GM18870 (cell line): ENCODE results near the gene PPP2R5C.
"Not testable (repeated sequence)": the region's sequence is repeated elsewhere in the genome, so short reads cannot be mapped to it uniquely, and the experiment has no call there.

Experiments
- ATAC-seq: cut with Tn5 transposase; IDR thresholded peaks from one replicate; pipeline ENCODE4 v1.9.1; 2021; ENCODE audit warnings: moderate library complexity; ENCODE audit not compliant: unreplicated experiment

The PPP2R5C gene

DNA sequence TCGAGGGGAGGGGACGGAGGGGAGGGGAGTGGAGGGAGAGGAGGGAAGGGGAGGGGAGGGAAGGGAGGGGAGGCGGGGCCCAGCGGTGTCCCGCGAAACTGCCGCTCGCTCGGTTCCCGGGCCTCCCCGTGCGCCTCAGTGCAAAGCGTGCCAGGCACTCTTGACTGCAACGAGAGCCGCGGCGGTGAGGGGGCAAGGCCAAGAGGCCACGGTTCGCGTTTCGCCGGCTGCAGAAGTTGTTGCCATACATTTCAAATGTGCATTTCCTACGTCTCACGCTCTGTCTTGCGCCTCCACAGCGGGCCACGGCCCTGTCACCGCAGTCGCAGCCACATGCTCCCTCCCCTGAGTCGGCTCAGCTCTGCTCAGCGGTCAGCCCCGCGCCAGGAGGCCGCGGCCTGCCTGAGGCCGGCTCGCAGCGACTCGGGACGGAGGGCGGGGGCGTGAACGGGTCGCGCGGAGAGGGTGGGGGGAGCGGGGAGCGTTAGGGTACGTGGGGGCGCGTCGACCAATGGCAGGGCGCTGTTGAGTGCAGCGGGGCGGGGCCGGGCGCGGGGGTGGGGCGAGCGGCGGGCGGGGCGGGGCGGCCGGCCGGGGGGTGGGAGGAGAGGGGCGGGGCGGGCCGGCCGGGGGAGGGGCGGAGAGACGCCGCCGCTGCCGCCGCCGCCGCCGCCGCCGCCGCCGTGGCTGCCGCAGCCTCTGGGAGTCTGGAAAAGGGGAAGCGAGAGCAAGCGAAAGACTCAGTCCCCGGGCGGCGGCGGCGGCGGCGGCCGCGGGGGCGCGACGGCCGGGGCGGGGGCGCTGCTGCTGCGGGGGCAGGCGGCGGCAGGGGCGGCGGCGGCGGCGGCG is at the start of gene PPP2R5C:
PPP2R5C (plus strand) TSS at position 678 of the 849 bp plus-strand sequence. CDS start 185 bp downstream, outside the sequence.
- ATAC-seq: peak; percentile 43

DNA sequence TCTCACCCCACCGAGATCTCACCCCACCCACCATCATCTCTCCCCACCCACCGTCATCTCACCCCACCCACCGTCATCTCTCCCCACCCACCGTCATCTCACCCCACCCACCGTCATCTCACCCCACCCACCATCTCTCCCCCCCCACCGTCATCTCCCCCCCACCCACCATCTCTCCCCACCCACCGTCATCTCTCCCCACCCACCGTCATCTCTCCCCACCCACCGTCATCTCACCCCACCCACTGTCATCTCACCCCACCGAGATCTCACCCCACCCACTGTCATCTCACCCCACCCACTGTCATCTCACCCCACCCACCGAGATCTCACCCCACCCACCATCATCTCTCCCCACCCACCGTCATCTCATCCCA is 49.7 kb upstream of the PPP2R5C start:
- not testable (repeated sequence) for ATAC-seq

DNA sequence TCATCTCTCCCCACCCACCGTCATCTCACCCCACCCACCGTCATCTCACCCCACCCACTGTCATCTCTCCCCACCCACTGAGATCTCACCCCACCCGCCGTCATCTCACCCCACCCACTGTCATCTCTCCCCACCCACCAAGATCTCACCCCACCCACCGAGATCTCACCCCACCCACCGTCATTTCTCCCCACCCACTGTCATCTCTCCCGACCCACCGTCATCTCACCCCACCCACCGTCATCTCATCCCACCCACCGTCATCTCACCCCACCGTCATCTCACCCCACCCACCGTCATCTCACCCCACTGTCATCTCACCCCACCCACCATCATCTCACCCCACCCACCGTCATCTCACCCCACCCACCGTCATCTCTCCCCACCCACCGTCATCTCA is 49.2 kb upstream of the PPP2R5C start:
- ATAC-seq: not testable (repeated sequence)

DNA sequence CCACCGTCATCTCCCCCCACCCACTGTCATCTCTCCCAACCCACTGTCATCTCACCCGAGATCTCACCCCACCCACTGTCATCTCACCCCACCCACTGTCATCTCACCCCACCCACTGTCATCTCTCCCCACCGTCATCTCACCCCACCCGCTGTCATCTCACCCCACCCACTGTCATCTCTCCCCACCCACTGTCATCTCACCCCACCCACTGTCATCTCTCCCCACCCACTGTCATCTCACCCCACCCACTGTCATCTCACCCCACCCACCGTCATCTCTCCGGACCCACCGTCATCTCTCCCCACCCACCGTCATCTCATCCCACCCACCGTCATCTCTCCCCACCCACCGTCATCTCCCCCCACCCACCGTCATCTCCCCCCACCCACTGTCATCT is 48.4 kb upstream of the PPP2R5C start:
- ATAC-seq: not testable (repeated sequence)

DNA sequence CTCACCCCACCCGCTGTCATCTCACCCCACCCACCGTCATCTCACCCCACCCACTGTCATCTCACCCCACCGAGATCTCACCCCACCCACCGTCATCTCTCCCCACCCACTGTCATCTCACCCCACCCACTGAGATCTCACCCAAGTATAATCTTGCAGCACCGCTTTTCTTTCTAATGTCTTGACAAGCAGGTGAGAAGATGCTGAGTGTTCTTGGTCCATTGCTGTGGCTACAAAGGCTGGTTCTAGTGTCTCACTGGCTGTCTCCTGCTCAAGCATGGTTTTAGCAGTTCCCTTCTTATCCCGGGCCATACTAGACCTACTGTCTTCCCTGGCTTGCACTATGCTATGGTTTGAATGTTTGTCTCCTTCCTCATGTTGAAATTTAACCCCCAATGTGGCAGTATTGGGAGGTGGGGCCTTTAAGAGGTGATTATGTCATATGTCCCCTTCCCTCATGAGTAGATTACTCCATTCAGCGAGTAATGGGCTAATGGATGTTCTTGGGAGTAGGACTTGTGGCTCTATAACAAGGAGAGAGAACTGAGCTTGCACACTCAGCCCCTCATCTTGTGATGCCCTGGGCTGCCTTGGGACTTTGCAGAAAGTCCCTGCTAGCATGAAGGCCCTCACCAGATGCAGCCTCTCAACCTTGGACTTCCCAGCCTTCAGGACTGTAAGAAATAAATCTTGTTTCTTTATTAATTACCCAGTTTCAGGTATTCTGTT is 47.7 kb upstream of the PPP2R5C start:
- ATAC-seq: no peak

DNA sequence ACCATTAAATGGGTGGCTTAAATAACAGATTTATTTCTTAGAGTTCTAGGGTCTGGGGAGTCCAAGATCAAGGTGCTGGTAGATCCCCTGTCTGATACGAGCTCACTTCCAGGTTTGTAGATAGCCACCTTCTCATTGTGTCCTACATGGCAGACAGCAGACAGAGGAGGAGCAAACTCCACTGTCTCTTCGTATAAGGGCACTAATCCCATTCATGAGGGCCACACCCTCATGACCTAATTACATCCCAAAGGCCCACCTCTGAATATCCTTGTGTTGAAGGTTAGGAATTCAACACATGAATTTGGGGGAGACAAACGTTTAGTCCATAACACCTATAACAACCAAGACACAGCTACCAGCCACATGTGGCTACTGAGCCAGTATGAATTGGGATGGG is 47.1 kb upstream of the PPP2R5C start:
- ATAC-seq: no peak

DNA sequence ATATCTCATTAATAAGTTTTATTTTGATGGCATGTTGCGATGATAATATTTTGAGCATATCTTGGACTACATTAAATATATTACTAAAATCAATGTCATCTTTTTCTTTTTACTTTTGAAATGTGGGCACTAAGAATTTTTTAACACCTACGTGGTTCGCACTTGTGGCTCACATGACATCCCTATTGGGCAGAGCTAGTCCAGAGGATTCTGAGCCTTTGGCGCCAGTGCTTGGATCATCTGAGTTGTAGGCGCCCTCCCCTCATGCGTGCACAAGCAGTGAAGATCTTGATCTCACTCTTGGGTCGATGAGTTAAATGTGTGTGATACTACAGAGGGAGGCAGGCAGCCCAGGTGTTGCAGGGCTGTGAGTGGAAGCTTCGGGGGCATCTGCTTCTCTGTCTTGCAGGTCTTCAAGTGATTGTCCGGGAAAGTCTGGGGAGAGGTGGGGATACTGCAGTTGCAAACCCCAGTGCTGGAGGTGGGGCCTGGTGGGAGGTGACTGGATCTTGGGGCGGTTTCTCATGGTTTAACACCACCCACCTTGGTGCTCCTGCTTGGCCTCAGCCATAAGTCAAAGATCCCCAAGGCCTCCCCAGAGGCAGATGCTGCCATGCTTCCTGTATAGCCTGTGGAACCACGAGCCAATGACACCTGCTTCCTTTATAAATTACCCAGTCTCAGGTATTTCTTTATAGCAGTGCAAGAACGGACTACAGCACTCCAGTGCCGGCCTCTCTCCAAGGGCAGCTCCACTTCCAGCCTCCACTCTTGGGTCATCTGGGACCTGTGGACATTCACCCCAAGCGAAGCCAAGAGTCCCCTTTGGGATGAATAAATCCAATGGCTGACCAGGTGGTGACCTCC is 46.1 kb upstream of the PPP2R5C start:
- no peak for ATAC-seq

DNA sequence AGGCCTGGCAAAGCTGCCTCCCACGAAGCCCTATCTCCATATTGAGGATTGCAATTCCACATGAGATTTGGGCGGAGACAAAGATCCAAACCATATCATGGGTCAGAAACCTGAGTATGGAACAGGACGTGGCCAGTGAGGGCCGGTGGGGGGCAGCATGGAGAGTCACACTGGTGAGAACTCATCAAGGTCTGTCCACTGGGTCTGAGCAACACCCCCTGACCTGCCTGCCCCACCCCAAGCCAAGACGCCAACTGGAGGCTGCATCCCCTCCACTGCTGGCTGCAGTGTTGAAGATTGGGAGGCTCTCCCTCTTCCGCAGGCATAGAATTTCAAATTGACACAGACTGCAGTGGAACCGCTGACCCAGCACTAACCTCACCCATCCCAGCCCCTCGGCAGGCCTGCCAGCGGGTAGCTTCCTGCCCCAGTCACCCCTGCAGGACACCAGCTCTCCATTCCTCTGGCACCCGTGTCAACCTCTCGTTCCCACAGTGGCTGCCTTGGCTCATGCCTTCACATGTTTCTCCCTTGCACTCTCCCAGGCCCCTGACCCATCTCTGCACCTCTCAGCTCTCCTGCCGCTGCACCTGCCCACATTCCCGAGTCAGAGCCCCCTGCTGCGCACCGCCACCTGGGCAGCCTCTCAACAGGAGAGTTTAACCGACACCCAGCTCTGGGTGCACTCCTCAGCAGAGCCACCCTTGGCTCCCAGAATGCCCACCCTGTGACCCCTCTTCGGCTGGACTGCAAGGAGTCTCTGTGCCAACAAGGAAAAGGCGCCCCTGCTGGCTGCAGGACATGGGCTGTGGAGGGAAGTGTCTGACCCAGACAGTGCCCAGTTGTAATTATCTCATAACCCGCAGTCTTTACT is 45.2 kb upstream of the PPP2R5C start:
- ATAC-seq: no peak

DNA sequence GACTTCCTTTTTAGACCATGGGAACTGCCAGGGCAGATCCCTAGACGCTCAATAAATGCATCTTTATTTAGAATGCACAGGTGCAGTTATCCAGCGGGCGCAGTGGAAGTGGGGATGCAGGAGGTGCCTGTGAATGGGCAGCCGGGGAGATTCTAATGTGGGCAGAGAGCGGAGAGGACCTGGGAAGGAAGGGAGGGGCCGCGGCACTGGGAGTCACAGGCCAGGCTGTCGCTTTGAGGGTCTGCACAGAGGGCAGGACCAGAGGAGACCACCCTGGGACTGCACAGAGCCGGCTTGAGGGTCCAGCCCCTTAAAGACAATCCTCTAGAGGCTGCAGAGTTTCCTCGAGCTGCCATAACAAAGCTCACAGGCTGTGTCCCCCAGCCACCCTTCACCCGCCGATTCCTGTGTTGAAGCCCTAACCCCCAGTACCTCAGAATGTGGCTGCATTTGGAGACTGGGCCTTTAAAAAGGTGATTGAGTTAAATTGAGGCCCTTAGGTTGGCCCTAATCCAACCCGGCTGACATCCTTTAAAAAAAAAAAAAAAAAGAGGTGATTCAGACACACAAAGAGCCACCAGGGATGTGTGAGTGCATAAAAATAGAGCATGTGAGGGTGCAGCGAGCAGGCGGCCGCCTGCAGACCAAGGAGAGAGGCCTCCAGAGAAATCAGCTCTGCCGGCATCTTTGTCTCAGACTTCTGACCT is 44.4 kb upstream of the PPP2R5C start:
- no peak for ATAC-seq

DNA sequence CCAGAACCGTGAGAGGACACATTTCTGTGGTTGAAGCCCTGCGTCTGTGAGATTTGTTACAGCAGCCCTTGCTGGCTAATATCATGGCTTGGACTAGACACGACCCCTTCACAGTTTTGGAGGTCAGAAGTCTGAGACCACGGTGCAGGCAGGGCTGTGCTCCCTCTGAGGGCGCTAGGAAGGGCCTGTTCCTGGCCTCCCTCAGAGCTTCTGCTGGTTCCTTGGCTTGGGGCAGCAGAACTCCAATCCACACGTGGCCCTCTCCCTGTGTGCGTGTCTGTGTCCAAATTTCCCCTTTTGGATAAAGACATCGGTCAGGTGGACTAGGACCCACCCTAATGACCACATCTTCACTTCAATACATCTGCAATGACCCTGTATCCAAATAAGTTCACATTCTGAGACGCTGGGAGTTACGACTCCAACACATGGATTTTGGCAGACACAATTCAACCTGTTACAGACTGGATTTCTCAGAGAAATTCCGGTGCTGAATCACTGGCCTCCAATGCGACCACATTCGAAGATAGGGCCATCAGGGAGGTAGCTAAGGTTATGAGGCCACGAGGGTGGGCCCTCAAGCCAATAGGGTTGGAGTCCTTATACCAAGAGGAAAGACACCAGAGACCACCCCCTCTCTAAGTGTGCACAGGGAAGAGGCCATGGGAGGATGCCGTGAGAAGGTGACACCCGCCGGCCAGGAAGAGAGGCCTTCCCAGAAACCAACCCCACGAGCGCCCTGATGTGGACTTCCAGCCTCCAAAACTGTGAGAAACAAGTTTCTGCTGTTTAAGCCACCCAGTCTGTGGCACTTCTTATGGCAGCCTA is 43.6 kb upstream of the PPP2R5C start:
- no peak for ATAC-seq

DNA sequence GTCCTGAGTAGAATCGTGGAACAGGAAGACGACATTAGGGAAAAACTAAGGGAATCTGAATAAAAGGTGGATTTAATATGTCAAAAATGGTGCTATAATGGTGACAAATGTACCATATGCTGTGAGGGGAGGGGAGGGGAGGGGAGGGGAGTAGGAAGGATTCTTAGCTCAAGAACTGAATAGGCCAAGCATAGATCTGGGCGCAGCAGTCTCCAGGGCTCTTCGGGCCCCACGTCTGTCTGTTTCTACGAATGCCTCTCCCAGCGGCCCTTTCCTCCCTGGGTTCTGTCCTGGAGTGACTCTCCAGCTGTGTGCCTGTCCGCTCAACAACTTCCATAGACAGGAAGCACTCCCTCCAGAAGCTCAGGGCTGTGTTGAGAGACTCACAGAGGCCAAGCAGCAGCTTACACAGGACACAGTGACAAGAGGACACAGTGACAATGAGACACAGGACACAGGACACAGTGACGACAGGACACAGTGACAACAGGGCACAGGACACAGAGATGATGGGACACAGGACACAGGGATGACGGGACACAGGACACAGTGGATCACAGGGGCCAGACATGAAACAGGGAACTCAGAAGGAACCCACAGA is 42.4 kb upstream of the PPP2R5C start:
- no peak for ATAC-seq

DNA sequence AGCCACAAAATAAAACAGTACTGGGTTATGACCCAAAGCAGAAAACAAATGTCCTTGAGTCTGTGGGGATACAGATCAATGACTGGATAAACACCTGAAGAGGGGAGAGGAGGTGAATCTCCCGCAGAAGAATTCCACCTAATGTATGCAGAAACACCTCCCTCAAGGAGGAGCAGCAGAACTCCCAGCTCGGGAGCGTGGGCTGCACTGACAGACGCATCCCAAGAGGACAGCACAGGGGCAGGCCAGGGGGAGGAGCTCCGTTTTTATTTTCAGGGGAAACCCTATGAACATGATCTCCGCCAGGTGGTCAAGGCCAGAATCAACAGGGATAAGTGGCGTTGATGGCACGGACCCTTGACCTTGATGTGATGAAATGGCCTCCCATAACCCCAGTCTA is 41.8 kb upstream of the PPP2R5C start:
- no peak for ATAC-seq

DNA sequence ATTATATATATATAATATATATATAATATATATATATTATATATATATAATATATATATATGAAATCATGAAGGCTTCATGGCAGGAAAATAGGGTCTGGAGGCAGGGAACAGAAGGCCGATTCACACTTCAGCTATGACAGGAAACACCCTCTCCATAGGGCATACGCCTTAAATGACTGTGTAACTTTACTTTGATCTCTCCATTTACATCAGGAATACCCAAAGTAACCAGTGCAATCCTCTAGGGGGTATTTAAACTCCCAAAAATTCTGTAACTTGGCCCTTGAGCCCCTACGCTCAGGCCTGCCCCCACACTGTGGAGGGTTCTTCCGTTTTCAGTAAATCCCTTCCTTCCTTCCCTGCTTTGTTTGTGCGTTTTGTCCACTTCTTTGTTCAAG is 40.4 kb upstream of the PPP2R5C start:
- ATAC-seq: no peak

DNA sequence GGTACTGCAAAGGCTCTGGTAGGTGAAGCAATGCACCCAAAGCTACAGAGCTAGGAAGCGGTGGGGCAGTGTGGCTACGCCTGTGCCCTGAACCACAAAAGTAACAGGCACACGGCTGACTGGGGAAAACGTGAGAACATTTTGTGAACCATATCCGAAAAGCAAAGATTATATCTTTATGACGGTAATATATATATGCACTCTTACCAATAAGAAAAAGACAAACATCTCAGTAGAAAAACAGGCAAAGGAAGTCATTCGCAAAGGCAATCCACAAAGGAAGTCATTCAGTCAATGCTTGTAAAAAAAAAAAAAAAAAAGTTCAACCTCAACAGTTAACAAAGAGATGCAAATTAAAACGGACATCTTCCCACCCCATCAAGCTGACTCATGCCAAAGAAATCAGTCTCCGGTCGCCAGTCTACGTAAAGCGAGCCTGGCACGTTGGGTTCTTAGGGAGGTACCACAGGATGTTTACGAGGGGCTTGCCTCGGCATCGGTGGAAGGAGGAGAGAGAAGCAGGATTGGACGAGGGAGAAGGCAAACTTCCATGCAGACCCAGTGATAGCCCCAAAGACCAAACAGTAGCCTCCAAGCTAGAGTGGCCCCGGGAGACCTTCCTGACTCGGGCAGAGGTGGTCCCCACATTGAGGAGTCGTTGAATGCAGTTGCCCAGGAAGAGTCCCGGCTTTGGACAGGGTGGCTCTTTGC is 39.4 kb upstream of the PPP2R5C start:
- no peak for ATAC-seq

DNA sequence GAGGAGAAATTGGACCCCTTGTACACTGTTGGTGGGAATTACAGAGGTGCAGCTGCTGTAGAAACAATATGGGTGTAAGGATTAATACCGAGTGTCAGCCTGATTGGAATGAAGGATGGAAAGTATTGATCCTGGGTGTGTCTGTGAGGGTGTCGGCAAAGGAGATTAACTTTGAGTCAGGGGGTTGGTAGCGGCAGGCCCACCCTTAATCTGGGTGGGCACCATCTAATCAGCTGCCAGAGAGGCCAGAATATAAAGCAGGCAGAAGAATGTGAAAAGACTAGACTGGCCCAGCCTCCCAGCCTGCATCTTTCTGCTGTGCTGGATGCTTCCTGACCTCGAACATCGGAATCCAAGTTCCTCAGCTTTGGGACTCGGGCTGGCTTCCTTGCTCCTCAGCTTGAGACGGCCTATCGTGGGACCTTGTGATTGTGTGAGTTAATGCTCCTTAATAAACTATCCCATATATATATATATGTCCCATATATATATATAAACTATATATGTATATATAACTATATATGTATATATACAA is 38.4 kb upstream of the PPP2R5C start:
- ATAC-seq: no peak

DNA sequence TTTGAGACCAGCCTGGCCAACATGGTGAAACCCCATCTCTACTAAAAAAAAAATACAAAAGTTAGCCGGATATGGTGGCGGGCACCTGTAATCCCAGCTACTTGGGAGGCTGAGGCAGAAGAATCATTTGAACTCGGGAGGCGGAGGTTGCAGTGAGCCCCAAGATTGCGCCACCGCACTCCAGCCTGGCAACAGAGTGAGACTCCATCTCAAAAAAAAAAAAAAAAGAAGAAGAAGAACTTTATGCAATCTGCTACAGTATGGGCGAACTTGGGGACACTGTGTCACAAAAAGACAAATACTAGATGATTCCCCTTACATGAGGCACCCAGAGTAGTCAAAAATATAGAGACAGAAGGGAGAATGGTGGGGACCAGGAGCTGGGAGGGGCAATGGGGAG is 35.9 kb upstream of the PPP2R5C start:
- not testable (repeated sequence) for ATAC-seq

DNA sequence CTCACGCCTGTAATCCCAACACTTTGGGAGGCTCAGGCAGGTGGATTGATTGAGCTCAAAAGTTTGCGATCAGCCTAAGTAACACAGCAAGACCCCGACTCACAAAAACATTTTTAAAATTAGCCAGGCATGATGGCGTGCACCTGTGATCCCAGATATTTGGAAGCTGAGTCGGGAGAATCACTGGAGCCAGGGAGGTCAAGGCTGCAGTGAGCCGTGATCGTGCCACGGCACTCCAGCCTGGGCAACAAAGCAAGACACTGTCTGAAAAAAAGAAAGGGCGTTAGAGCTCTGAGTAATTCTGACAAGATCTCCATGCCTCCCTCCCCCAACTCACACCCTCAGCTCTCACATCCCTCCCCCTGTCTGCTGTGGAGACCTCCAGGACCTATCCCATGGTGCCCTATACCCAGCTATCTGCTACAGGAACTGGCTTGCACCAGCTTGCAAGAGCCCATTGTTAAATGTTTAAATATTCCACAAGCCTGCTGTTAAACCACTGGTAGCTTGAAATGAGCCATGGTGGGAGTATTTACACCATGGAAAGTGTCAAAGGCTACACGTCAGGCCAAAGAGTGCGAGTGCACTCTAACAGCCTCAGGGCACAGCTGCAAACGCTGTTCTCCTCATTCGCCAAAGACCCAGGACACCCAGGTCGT is 35.1 kb upstream of the PPP2R5C start:
- ATAC-seq: no peak
